NCI-H2196 (cell line): Measurements from ENCODE around the gene PNPLA1.

Experiments used
- DNase-seq: peaks from one replicate; lab custom pipeline; 2025; ENCODE audit not compliant: unreplicated experiment; lab: John Stamatoyannopoulos, UW

Gene PNPLA1

DNA sequence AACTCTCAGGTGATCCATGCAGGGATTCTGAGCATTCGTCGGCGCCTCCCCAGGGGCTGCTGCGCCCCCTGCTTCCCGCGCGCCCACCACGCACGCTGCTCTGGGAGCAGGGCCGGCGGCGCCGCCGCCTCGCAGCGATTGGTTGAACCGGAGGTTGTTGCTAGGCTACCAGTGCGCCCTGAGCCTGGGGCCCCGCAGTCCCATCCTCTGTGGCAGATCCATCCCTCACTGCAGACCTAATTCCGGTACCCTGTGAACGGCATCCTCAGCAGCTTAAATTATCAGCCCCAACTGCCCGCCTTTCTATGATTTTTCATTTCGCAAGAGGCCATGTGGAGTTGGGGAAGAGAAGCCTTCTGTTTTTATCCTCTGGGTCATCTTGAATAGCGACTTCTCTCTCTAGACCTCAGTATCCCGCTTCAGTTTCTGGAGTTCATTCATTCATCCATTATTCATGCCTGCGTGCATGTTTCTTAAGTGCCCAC lies 15.4 kb downstream of the PNPLA1 start:
- DNase-seq = no peak

- DNase-seq = no peak
Observed at GRCh38 chr6:36285797-36286196, 15.9 kb downstream of the PNPLA1 start.

DNA sequence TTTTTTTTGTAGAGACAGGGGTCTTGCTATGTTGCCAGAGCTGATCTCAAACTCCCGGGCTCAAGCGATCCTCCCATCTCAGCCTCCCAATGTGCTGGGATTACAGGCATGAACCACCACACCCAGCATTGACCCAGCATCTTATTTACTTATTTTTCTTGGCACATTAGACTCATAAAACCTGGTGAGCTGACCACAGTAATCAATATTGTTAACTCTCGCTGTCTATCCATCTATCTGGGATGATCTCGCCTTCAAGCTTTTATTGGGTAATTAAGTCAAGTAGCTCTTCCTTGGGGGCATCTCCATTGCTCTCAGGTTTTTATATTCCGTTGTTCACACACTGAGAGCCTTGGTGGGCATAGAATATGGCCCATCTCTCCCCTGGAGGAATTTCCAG lies 17.0 kb downstream of the PNPLA1 start:
- DNase-seq = no peak

- DNase-seq = peak; percentile 61
Observed at GRCh38 chr6:36289281-36289878, 19.5 kb downstream of the PNPLA1 start.

GRCh38 chr6:36290668-36291620 lies 21.1 kb downstream of the PNPLA1 start:
- DNase-seq = no peak

GRCh38 chr6:36292170-36292569 lies 22.3 kb downstream of the PNPLA1 start:
- DNase-seq = no peak

- no peak for DNase-seq
Observed at GRCh38 chr6:36296240-36296639, 26.4 kb downstream of the PNPLA1 start.

DNA sequence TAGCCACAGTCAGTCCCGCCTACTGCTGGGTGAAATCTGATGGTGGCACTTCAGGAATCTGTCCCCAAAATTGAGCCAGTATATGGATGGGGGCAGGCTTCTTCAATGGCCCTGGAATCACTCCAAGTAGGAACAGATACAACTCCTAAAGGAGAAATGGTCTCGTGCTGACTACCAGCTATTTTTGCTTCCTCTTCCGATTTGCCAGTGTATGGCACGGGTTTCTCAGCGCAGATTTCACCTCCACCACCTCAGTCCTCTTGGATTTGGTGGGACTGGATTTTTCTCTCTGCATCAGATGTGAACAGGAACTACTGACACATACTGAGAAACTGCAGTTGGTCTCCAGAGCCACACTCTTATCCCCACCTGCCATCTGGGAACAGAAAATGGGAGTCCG lies 27.2 kb downstream of the PNPLA1 start:
- DNase-seq = no peak

DNA sequence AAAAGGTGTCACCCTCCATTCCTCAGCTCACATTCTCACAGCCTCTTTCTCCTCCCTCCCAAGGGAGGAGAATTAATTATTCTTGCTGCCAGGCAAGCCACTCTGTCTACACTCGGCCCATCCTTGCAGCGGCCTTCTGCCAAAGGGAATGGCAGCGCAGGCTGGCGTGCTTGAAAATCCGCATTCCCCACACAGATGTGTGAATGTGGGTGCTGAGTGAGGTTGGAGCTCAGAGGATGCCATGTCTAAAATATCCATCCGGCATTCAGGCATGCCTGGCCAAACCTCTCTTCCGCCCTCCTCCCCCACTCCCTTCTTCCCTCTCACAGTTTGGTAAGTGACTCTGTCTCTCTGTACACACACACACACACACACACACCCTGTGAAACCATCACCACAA lies 27.7 kb downstream of the PNPLA1 start:
- DNase-seq = no peak

DNA sequence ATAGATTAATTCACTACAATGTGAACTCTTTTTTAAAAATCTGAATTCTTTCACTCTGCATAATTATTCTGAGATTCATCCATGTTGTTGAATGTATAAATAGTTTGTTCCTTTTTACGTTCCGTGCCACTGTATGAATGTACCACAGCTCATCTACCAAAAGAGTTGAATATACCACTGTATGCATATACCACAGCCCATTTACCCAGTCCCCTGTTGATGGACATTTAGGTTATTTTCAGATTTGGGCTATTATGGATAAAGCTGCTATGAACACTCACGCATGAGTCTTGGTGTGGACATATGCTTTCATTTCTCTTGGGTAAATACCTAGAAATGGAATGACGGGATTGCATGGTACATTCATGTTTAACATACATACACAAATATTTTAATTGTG lies 28.2 kb downstream of the PNPLA1 start:
- no peak for DNase-seq

DNA sequence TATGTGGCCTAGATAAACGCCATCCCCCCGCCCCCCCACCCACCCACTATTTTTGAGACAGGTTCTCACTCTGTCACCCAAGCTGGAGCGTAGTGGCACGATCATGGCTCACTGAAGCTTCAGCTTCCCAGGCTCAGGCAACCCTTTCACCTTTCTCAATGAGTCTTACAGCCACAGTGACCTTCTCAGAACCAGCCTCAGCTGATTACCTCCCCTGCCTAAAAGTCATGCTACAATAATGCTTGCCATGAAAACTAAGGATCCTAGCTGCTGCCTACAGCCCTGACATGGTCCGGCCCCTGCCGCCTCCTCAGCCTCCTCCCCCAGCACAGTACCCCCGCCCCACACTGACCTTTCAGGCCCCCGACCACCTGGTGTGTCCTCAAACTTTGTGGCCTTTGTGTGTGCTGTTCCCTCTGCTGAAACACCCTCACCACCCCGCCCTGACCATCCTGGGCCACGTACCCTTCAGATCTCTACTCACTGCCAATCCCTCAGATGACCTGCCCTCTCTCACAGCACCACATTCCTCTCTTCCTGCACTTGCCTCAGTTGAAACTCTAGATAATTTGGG lies 31.3 kb downstream of the PNPLA1 start:
- no peak for DNase-seq

DNA sequence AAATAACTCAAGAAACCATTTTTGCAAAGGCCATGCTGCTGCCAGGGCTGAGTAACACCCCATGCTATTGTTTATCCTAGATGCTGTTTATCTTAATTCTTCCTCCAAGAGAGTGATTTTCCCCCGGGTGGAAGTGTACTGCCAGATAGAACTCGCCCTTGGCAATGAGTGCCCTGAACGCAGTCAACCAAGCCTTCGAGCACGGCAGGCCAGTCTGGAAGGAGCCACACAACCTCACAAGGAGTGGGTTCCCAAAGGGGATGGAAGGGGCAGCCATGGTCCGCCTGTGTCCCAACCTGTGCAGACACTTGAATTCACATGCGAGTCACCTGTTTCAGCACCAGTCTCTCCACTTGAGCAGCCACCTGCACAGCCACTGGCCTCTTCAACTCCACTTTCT lies 31.9 kb downstream of the PNPLA1 start:
- DNase-seq = no peak

- peak; percentile 75 for DNase-seq
Observed at GRCh38 chr6:36302227-36302976, 32.5 kb downstream of the PNPLA1 start.

DNA sequence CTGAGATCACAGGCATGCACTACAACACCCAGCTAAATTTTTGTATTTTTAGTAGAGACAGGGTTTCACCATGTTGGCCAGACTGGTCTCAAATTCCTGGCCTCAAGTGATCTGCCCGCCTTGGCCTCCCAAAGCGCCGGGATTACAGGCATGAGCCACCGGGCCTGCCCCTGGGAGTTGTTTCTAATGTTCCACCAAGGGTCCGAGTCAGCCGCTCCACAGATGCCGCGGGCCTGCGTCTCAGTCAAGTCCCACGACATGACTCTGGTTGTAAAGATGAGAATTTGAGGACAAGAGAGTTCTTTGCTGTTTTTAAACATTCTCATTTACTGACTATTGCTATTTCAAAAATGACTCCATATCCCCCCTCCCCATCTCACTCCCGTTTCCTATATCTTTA lies 36.0 kb downstream of the PNPLA1 start:
- no peak for DNase-seq

DNA sequence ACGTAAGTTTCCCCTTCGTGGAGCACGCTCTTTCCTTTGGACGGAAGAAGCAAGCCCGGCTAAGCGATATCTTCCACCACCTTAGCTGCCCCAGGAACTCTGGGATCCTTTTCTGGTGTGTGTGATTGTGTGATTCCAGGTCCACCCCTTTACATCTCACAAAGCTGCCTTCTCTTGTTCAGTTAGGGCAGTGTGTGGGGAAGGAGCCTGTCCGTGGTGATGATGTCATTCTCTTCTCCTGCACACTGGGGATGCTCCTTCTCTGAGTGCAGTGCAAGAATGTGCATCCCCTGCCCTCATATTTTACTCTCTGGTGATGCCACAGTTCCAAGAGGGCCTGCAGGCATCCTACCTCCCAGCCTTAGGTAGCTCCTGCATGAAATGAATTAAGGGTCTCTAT lies 36.5 kb downstream of the PNPLA1 start:
- no peak for DNase-seq

- DNase-seq = no peak
Observed at GRCh38 chr6:36308514-36308913, 38.7 kb downstream of the PNPLA1 start.

- no peak for DNase-seq
Observed at GRCh38 chr6:36309203-36309602, 39.3 kb downstream of the PNPLA1 start.

DNA sequence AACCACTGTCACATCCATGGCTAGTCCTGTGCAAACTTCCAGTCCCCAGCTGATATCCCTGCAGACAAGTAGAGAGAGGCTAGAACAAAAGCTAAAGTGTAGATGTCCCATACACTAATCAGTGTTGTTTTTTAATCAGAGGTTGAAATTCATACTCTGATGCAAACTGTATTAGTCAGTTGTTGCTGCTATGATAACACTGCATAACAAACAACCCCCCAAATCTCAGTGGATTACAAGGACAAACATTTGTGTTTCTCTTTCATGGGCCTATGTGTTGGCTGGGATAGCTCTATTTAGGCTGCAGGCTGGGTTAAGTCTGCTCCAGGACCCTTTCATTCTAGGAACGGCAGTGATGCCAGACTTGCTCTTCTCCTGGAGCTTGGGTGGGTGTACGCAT lies 40.0 kb downstream of the PNPLA1 start:
- DNase-seq = no peak

- DNase-seq = no peak
Observed at GRCh38 chr6:36312854-36313648, 43.2 kb downstream of the PNPLA1 start.

DNA sequence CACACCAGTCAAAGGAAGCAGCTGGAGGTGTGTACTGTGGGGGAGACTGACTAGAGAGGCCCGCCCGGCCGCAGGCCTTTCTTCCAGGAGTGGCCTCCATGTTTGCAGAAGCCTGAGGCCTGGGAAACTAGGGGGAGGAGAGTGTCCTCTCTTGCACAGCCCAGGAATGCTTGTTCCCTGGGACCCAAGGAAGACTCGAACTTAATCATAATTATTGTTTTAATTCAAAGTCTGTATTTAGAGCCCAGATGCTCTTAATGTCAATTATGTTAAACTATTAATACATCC lies 43.7 kb downstream of the PNPLA1 start:
- no peak for DNase-seq
